NCI-H1694 treated with DMSO at 0.1 percent for 48 hours (cell line): ENCODE results near the gene PCDHA5.
"Not testable (repeated sequence)": the region's sequence is repeated elsewhere in the genome, so short reads cannot be mapped to it uniquely, and the experiment has no call there.

ENCODE experiments used
- DNase-seq: peaks from one replicate; lab custom pipeline; 2025; lab: John Stamatoyannopoulos, UW

Gene PCDHA5

GRCh38 chr5:140821375-140822280 is at the start of gene PCDHA5:
Gene PCDHA5 (plus strand): TSS chr5:140821613.
- DNase-seq, result no peak

- DNase-seq, result no peak
These were observed 40.9 kb upstream of the PCDHA5 start for GRCh38 chr5:140780512-140780911.

- DNase-seq, result peak; percentile 47
These were observed 35.3 kb upstream of the PCDHA5 start, which contains the start of gene PCDHA1 for GRCh38 chr5:140785905-140786686. Gene PCDHA1 (plus strand): TSS chr5:140786140.

- DNase-seq, result not testable (repeated sequence)
These were observed 34.0 kb upstream of the PCDHA5 start for GRCh38 chr5:140787422-140787821.

- DNase-seq, result not testable (repeated sequence)
These were observed 33.4 kb upstream of the PCDHA5 start for GRCh38 chr5:140787849-140788504.

GRCh38 chr5:140791089-140791488 is 30.3 kb upstream of the PCDHA5 start:
- no peak for DNase-seq

- DNase-seq, result no peak
These were observed 26.7 kb upstream of the PCDHA5 start, which contains the start of gene PCDHA2 for GRCh38 chr5:140794595-140795258. Gene PCDHA2 (plus strand): TSS chr5:140794852.

GRCh38 chr5:140795259-140795641 is 26.2 kb upstream of the PCDHA5 start:
- no peak for DNase-seq

GRCh38 chr5:140796072-140796717 is 25.2 kb upstream of the PCDHA5 start:
- DNase-seq, result not testable (repeated sequence)

- no peak for DNase-seq
These were observed 24.7 kb upstream of the PCDHA5 start for GRCh38 chr5:140796718-140797095.

- DNase-seq, result peak; percentile 16
These were observed 20.5 kb upstream of the PCDHA5 start, which contains the start of gene PCDHA3 for GRCh38 chr5:140800816-140801493. Gene PCDHA3 (plus strand): TSS chr5:140801057.

- no peak for DNase-seq
These were observed 19.9 kb upstream of the PCDHA5 start for GRCh38 chr5:140801494-140801841.

GRCh38 chr5:140802381-140802780 is 19.0 kb upstream of the PCDHA5 start:
- not testable (repeated sequence) for DNase-seq

GRCh38 chr5:140802781-140803271 is 18.6 kb upstream of the PCDHA5 start:
- DNase-seq, result no peak

- DNase-seq, result no peak
These were observed 14.3 kb upstream of the PCDHA5 start, which contains the start of gene PCDHA4 for GRCh38 chr5:140806834-140807775. Gene PCDHA4 (plus strand): TSS chr5:140807068.

- not testable (repeated sequence) for DNase-seq
These were observed 13.0 kb upstream of the PCDHA5 start for GRCh38 chr5:140808241-140808888.

GRCh38 chr5:140808889-140809291 is 12.5 kb upstream of the PCDHA5 start:
- DNase-seq, result no peak

GRCh38 chr5:140822281-140822629 is 842 bp downstream of the PCDHA5 start:
- DNase-seq, result no peak

GRCh38 chr5:140822969-140823368 is 1.6 kb downstream of the PCDHA5 start:
- DNase-seq, result not testable (repeated sequence)
